ENCODE measurements around the gene MLEC. TPM values are rescaled to one million over a fixed set of nuclear protein-coding genes. Genes with fewer than 3 reads are reported as not detected.

Gene MLEC
- total and polyA plus RNA-seq, 2 donors (not counting 1 experiment from before 2014, with no cell fraction given) = 56.4 to 120 TPM

GRCh38 chr12:120652656-120653435 lies 34.1 kb upstream of the MLEC start:
- Histone ChIP-seq H2AFZ (ENCODE audit: low read length) (no peak overlapping the region), H3K27ac (ENCODE audit: insufficient read depth, low read length) (no peak overlapping the region), H3K27me3 (ENCODE audit: control insufficient read depth, insufficient read depth, low read length) (peaks cover 40% of the 10 kb centered on the region), H3K4me1 (ENCODE audit: control insufficient read depth, extremely low read depth, insufficient read depth, low read length) (peaks cover 5% of the 10 kb centered on the region), H3K9ac (ENCODE audit: insufficient read depth, low read length) (no peak overlapping the region), H3K9me3 (ENCODE audit: control insufficient read depth, insufficient read depth, low read depth, low read length) (no peaks in the 10 kb centered on the region), H3K79me2 (ENCODE audit: control insufficient read depth, insufficient read depth, low read length) (no peaks in the 10 kb centered on the region), H3K4me2 (ENCODE audit: extremely low read depth, insufficient read depth, low read length) (no peak overlapping the region), H3K4me3 (replicated peaks in 1 of 4; ENCODE audit: control extremely low read depth in 1 of 4, insufficient read depth in 1 of 4, low read depth in 3 of 4, low read length in 4 of 4) (no peak overlapping the region), H3K36me3 (ENCODE audit: control insufficient read depth, insufficient read depth, low read length) (no peaks in the 10 kb centered on the region), H4K20me1 (ENCODE audit: control insufficient read depth, extremely low read depth, insufficient read depth, low read length) (no peaks in the 10 kb centered on the region)
- TF ChIP-seq EZH2 (IDR thresholded peaks at IDR 0.05; ENCODE audit: low read length, missing control alignments) = no peak
- TF ChIP-seq CTCF (conservative IDR thresholded peaks at IDR 0.05 in 1 of 2, IDR thresholded peaks at IDR 0.05 in 1 of 2; ENCODE audit: low read depth in 1 of 2, low read length in 2 of 2) = no peak
- no peak for DNase-seq (ENCODE audit: low read depth in 2 of 2)

GRCh38 chr12:120653611-120654010 lies 33.3 kb upstream of the MLEC start:
- H3K4me3 ChIP-seq (replicated peaks in 1 of 4; ENCODE audit: control extremely low read depth in 1 of 4, insufficient read depth in 1 of 4, low read depth in 3 of 4, low read length in 4 of 4) = no peak overlapping the region
- TF ChIP-seq EZH2 (IDR thresholded peaks at IDR 0.05; ENCODE audit: low read length, missing control alignments) (no peak), CTCF (conservative IDR thresholded peaks at IDR 0.05 in 1 of 2, IDR thresholded peaks at IDR 0.05 in 1 of 2; ENCODE audit: low read depth in 1 of 2, low read length in 2 of 2) (no peak)
- H3K27ac ChIP-seq (ENCODE audit: insufficient read depth, low read length) = no peak overlapping the region
- peaks cover 40% of the 10 kb centered on the region for H3K27me3 ChIP-seq (ENCODE audit: control insufficient read depth, insufficient read depth, low read length)
- peaks cover 5% of the 10 kb centered on the region for H3K4me1 ChIP-seq (ENCODE audit: control insufficient read depth, extremely low read depth, insufficient read depth, low read length)
- no peaks in the 10 kb centered on the region for H3K36me3 ChIP-seq (ENCODE audit: control insufficient read depth, insufficient read depth, low read length)
- H3K4me2 ChIP-seq (ENCODE audit: extremely low read depth, insufficient read depth, low read length) = no peak overlapping the region
- H3K79me2 ChIP-seq (ENCODE audit: control insufficient read depth, insufficient read depth, low read length) = no peaks in the 10 kb centered on the region
- H4K20me1 ChIP-seq (ENCODE audit: control insufficient read depth, extremely low read depth, insufficient read depth, low read length) = no peaks in the 10 kb centered on the region
- H3K9me3 ChIP-seq (ENCODE audit: control insufficient read depth, insufficient read depth, low read depth, low read length) = no peaks in the 10 kb centered on the region
- no peak overlapping the region for H2AFZ ChIP-seq (ENCODE audit: low read length)
- DNase-seq (ENCODE audit: low read depth in 2 of 2) = no peak
- no peak overlapping the region for H3K9ac ChIP-seq (ENCODE audit: insufficient read depth, low read length)

- H3K9me3 ChIP-seq (ENCODE audit: control insufficient read depth, insufficient read depth, low read depth, low read length) = no peaks in the 10 kb centered on the region
- no peaks in the 10 kb centered on the region for H4K20me1 ChIP-seq (ENCODE audit: control insufficient read depth, extremely low read depth, insufficient read depth, low read length)
- H3K27me3 ChIP-seq (ENCODE audit: control insufficient read depth, insufficient read depth, low read length) = peaks cover 39% of the 10 kb centered on the region
- H2AFZ ChIP-seq (ENCODE audit: low read length) = no peak overlapping the region
- no peaks in the 10 kb centered on the region for H3K36me3 ChIP-seq (ENCODE audit: control insufficient read depth, insufficient read depth, low read length)
- H3K79me2 ChIP-seq (ENCODE audit: control insufficient read depth, insufficient read depth, low read length) = no peaks in the 10 kb centered on the region
- no peak overlapping the region for H3K9ac ChIP-seq (ENCODE audit: insufficient read depth, low read length)
- no peak overlapping the region for H3K27ac ChIP-seq (ENCODE audit: insufficient read depth, low read length)
- H3K4me2 ChIP-seq (ENCODE audit: extremely low read depth, insufficient read depth, low read length) = no peak overlapping the region
- DNase-seq (ENCODE audit: low read depth in 2 of 2) = no peak
- peaks cover 2% of the 10 kb centered on the region for H3K4me1 ChIP-seq (ENCODE audit: control insufficient read depth, extremely low read depth, insufficient read depth, low read length)
- TF ChIP-seq CTCF (conservative IDR thresholded peaks at IDR 0.05 in 1 of 2, IDR thresholded peaks at IDR 0.05 in 1 of 2; ENCODE audit: low read depth in 1 of 2, low read length in 2 of 2) (no peak), EZH2 (IDR thresholded peaks at IDR 0.05; ENCODE audit: low read length, missing control alignments) (no peak)
- H3K4me3 ChIP-seq (replicated peaks in 1 of 4; ENCODE audit: control extremely low read depth in 1 of 4, insufficient read depth in 1 of 4, low read depth in 3 of 4, low read length in 4 of 4) = no peak overlapping the region
Observed at GRCh38 chr12:120654656-120655055, 32.3 kb upstream of the MLEC start.
